Thymus (tissue), 11 donors: Measurements from ENCODE around the gene HDAC3. TPM values are rescaled to one million over a fixed set of nuclear protein-coding genes. Genes with fewer than 3 reads are reported as not detected.

ENCODE experiments used
- DNase-seq, 9 donors: peaks; one replicate each; pipeline ENCODE4 v3.0.0-alpha.2; 2013; ENCODE audit warnings: low spot score in 9 of 9, low read depth in 6 of 9, missing footprints in 1 of 9
- H3K27ac ChIP-seq, 2 donors: one replicate each; pipeline ENCODE4 v1.5.1; 2013; ENCODE audit warnings: control low read depth in 1 of 2, low read depth in 1 of 2, low read length in 1 of 2, mild to moderate bottlenecking in 1 of 2, moderate library complexity in 1 of 2
- H3K27me3 ChIP-seq, 2 donors: one replicate each; pipeline ENCODE4 v1.5.1; 2013; ENCODE audit warnings: low read length in 1 of 2; ENCODE audit not compliant: control insufficient read depth in 2 of 2, insufficient read depth in 1 of 2
- H3K36me3 ChIP-seq, 2 donors: one replicate each; pipeline ENCODE4 v1.5.1; 2013; ENCODE audit warnings: low read length in 1 of 2, mild to moderate bottlenecking in 1 of 2, moderate library complexity in 1 of 2; ENCODE audit not compliant: control insufficient read depth in 2 of 2, insufficient read depth in 2 of 2
- H3K4me1 ChIP-seq, 2 donors: one replicate each; pipeline ENCODE4 v1.5.1; 2013; ENCODE audit warnings: low read length in 2 of 2; ENCODE audit not compliant: control insufficient read depth in 2 of 2, insufficient read depth in 2 of 2
- H3K4me3 ChIP-seq, 2 donors: one replicate each; pipeline ENCODE4 v1.5.1; 2013; ENCODE audit warnings: low read length in 2 of 2, control low read depth in 1 of 2, mild to moderate bottlenecking in 1 of 2
- H3K9me3 ChIP-seq, 2 donors: one replicate each; pipeline ENCODE4 v1.5.1; 2013; ENCODE audit warnings: low read length in 1 of 2, mild to moderate bottlenecking in 1 of 2; ENCODE audit not compliant: control insufficient read depth in 2 of 2, insufficient read depth in 1 of 2
- WGBS: extraction: QIAGEN DNeasy Blood & Tissue Kit; methylation state at CpG from one replicate; pipeline ENCODE4 v1.1.7; 2013; 5-methylcytosine and 5-hydroxymethylcytosine counted together
- polyA plus RNA-seq: library from polyadenylated mRNA; stranded (reverse); fragments of 200-250 nt; gene quantifications from one replicate; pipeline ENCODE4 v1.2.3, GENCODE V29; 2013
- total RNA-seq: library from RNA; stranded (reverse); fragments of 120-200 nt; gene quantifications from one replicate; pipeline ENCODE4 v1.2.4, GENCODE V29; 2013
- donor health status: healthy.

HDAC3 gene
- total and polyA plus RNA-seq, 2 donors, result 55.0 to 82.9 TPM

DNA sequence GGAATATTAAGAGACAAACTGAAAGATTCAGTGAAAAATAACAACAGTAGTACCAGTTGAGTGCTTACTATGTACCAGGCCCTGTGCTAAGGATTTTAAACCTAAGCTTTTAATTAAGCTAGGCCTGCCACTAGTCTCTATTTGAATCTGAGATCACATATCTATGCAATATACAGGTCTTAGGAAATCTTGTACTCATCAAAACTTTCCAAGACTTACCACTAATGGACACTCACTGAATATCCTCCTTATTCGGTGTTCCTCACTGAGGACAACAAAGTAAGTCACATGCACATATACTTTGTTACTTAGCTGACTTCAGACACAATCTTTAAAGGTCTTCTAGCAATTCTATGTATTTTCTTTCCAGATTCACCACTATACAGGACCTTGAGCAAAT lies 50.4 kb downstream of the HDAC3 start:
- H3K36me3 ChIP-seq, result peaks cover 22 to 67% of the 10 kb centered on the region in 2 donors
- WGBS, result 97% methylated on average over 1 of the region's 1 CpG
- no peak overlapping the region for H3K27ac ChIP-seq
- DNase-seq, result no peak
- no peaks in the 10 kb centered on the region for H3K4me1 ChIP-seq
- no peak overlapping the region for H3K4me3 ChIP-seq
- H3K27me3 ChIP-seq, result no peaks in the 10 kb centered on the region
- no peaks in the 10 kb centered on the region for H3K9me3 ChIP-seq

DNA sequence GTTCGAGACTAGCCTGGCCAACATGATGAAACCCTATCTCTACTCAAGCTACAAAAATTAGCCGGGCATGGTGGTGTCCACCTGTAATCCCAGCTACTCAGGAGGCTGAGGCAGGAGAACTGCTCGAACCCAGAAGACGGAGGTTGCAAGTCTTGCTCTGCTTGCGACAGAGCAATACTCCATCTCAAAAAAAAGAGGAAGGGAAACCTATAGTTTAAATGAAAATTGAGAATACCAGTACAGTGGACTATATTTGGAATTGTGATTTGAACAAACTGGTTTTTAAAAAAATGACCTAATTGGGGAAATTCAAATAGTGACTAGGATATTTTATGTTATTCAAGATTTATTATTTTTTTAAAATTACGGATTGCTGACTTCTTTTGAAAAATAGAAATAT lies 51.1 kb downstream of the HDAC3 start:
- WGBS, result 88% methylated on average over 6 of the region's 6 CpGs
- peaks cover 27 to 71% of the 10 kb centered on the region in 2 donors for H3K36me3 ChIP-seq
- no peaks in the 10 kb centered on the region for H3K9me3 ChIP-seq
- DNase-seq, result no peak
- H3K4me3 ChIP-seq, result no peak overlapping the region
- H3K27me3 ChIP-seq, result no peaks in the 10 kb centered on the region
- H3K27ac ChIP-seq, result no peak overlapping the region
- H3K4me1 ChIP-seq, result no peaks in the 10 kb centered on the region

- Histone ChIP-seq H3K4me3 (no peak overlapping the region), H3K9me3 (no peaks in the 10 kb centered on the region), H3K27me3 (no peaks in the 10 kb centered on the region), H3K27ac (no peak overlapping the region), H3K4me1 (no peaks in the 10 kb centered on the region), H3K36me3 (peaks cover 42 to 83% of the 10 kb centered on the region in 2 donors)
- DNase-seq, result no peak
- WGBS, result 97% methylated on average over 2 of the region's 2 CpGs
Measured at GRCh38 chr5:141574122-141574510, 62.5 kb downstream of the HDAC3 start.

DNA sequence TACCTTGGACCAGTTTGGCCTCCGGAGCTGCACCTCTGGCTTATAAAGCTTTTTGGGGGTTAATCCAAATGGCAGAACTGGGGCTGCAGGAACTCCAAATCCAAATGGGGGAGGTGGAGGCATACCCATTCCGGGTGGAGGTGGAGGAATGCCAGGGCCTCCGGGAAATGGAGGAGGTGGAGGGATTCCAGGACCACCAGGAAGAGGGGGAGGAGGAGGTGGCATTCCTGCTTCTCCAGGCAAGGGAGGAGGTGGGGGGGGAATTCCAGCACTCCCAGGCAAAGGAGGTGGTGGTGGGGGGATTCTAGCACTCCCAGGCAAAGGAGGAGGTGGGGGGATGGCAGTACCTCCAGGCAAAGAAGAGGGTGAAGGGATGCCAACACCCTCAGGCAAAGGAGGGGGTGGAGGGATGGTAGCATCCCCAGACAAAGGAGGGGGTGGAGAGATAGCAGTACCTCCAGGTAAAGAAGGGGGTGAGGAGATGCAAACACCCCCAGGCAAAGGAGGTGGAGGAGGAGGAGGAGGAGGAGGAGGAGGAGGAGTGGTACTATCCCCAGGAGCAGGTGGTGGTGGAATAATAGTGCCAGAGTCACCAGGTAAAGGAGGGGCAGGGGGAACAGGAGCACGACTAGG lies 63.0 kb downstream of the HDAC3 start:
- no peak overlapping the region for H3K4me3 ChIP-seq
- no peak overlapping the region for H3K27ac ChIP-seq
- no peaks in the 10 kb centered on the region for H3K9me3 ChIP-seq
- DNase-seq, result no peak
- 97% methylated on average over 4 of the region's 4 CpGs for WGBS
- H3K36me3 ChIP-seq, result peaks cover 39 to 77% of the 10 kb centered on the region in 2 donors
- no peaks in the 10 kb centered on the region for H3K4me1 ChIP-seq
- H3K27me3 ChIP-seq, result no peaks in the 10 kb centered on the region

Other genes with a start within 250 kb of the HDAC3 start
- gene PCDHGB4, start 249.2 kb downstream of the HDAC3 start, total RNA-seq, result 1.0 TPM
- gene PCDHGB4, start 249.2 kb downstream of the HDAC3 start, polyA plus RNA-seq, result 1.6 TPM
- gene PCDHGA8, start 244.2 kb downstream of the HDAC3 start, total RNA-seq, result 0.19 TPM
- gene PCDHGA8, start 244.2 kb downstream of the HDAC3 start, polyA plus RNA-seq, result 0.18 TPM
- 1.6 TPM for gene PCDHGB5, start 238.9 kb downstream of the HDAC3 start, total RNA-seq
- 1.1 TPM for gene PCDHGB5, start 238.9 kb downstream of the HDAC3 start, polyA plus RNA-seq
- gene PCDHGA9, start 234.1 kb downstream of the HDAC3 start, total RNA-seq, result 0.66 TPM
- 0.75 TPM for gene PCDHGA9, start 234.1 kb downstream of the HDAC3 start, polyA plus RNA-seq
- gene PCDHGB6, start 228.8 kb downstream of the HDAC3 start, total RNA-seq, result 0.61 TPM
- 1.1 TPM for gene PCDHGB6, start 228.8 kb downstream of the HDAC3 start, polyA plus RNA-seq
- gene PCDHGA10, start 223.9 kb downstream of the HDAC3 start, total RNA-seq, result 0.61 TPM
- gene PCDHGA10, start 223.9 kb downstream of the HDAC3 start, polyA plus RNA-seq, result 0.87 TPM
- 0.85 TPM for gene PCDHGB7, start 219.2 kb downstream of the HDAC3 start, total RNA-seq
- 1.2 TPM for gene PCDHGB7, start 219.2 kb downstream of the HDAC3 start, polyA plus RNA-seq
- 0.42 TPM for gene PCDHGA11, start 215.8 kb downstream of the HDAC3 start, total RNA-seq
- gene PCDHGA11, start 215.8 kb downstream of the HDAC3 start, polyA plus RNA-seq, result 0.68 TPM
- 0.80 TPM for gene PCDHGA12, start 206.3 kb downstream of the HDAC3 start, total RNA-seq
- 0.71 TPM for gene PCDHGA12, start 206.3 kb downstream of the HDAC3 start, polyA plus RNA-seq
- gene PCDHGC3, start 160.9 kb downstream of the HDAC3 start, total RNA-seq, result 5.5 TPM
- gene PCDHGC3, start 160.9 kb downstream of the HDAC3 start, polyA plus RNA-seq, result 28.7 TPM
- 0.19 TPM for gene PCDHGC4, start 151.8 kb downstream of the HDAC3 start, total RNA-seq
- 0.05 TPM for gene PCDHGC4, start 151.8 kb downstream of the HDAC3 start, polyA plus RNA-seq
- gene PCDHGC5, start 147.8 kb downstream of the HDAC3 start, total RNA-seq, result 0.19 TPM
- 0.11 TPM for gene PCDHGC5, start 147.8 kb downstream of the HDAC3 start, polyA plus RNA-seq
- 28.0 TPM for gene DIAPH1, start 17.8 kb downstream of the HDAC3 start, total RNA-seq
- gene DIAPH1, start 17.8 kb downstream of the HDAC3 start, polyA plus RNA-seq, result 80.0 TPM
- gene RELL2, start 148 bp upstream of the HDAC3 start, total RNA-seq, result 10.0 TPM
- 20.8 TPM for gene RELL2, start 148 bp upstream of the HDAC3 start, polyA plus RNA-seq
- gene FCHSD1, start 14.6 kb upstream of the HDAC3 start, total RNA-seq, result 11.1 TPM
- 29.8 TPM for gene FCHSD1, start 14.6 kb upstream of the HDAC3 start, polyA plus RNA-seq
- gene ARAP3, start 45.4 kb upstream of the HDAC3 start, total RNA-seq, result 0.71 TPM
- 4.2 TPM for gene ARAP3, start 45.4 kb upstream of the HDAC3 start, polyA plus RNA-seq
- gene PCDH1, start 241.6 kb upstream of the HDAC3 start, total RNA-seq, result 1.9 TPM
- 5.1 TPM for gene PCDH1, start 241.6 kb upstream of the HDAC3 start, polyA plus RNA-seq